Adipose tissue (tissue), 3 donors: ENCODE data around the gene SUMF1. TPM values are rescaled to one million over a fixed set of nuclear protein-coding genes. Genes with fewer than 3 reads are reported as not detected.

Experiments used
- H3K27ac ChIP-seq: one replicate; pipeline ENCODE4 v1.5.1; 2013; ENCODE audit warnings: low read depth, low read length
- WGBS, 3 donors: extraction: QIAGEN DNeasy Blood & Tissue Kit; methylation state at CpG; one replicate each; pipeline ENCODE4 v1.1.7; 2013; 5-methylcytosine and 5-hydroxymethylcytosine counted together
- polyA plus RNA-seq, 3 donors: library from polyadenylated mRNA; stranded (reverse); fragments of 200-250 nt; gene quantifications; one replicate each; pipeline ENCODE4 v1.2.3, GENCODE V29; 2013
- donor health status: healthy with polysubstance abuse.
- donor health status: Bipolar disorder and iron deficiency.
- donor health status: healthy.

The SUMF1 gene
- polyA plus RNA-seq, 3 donors: 11.5 to 19.7 (median 16.5) TPM

GRCh38 chr3:4426261-4426781 is 40.7 kb downstream of the SUMF1 start:
- WGBS, 3 donors: 75 to 83% (median 80%) methylated on average over 3 of the region's 3 CpGs
- H3K27ac ChIP-seq: no peak overlapping the region

- 69 to 89% (median 89%) methylated on average over 4 of the region's 4 CpGs for WGBS, 3 donors
- no peak overlapping the region for H3K27ac ChIP-seq
These were observed 41.4 kb downstream of the SUMF1 start for GRCh38 chr3:4425707-4426106.

- H3K27ac ChIP-seq: no peak overlapping the region
These were observed 42.0 kb downstream of the SUMF1 start for GRCh38 chr3:4425055-4425454.

- WGBS, 3 donors: 75 to 94% (median 75%) methylated on average over 2 of the region's 2 CpGs
- no peak overlapping the region for H3K27ac ChIP-seq
These were observed 45.9 kb downstream of the SUMF1 start for GRCh38 chr3:4421121-4421520.

- 94 to 100% (median 98%) methylated on average over 1 of the region's 1 CpG for whole genome bisulfite sequencing, 3 donors
These were observed 47.1 kb downstream of the SUMF1 start for GRCh38 chr3:4419920-4420319.

GRCh38 chr3:4419386-4419785 is 47.7 kb downstream of the SUMF1 start:
- H3K27ac ChIP-seq: no peak overlapping the region
- WGBS, 3 donors: 89 to 90% (median 90%) methylated on average over 3 of the region's 3 CpGs

More at GRCh38 chr3:4419920-4420319, 47.1 kb downstream of the SUMF1 start:
- no peak overlapping the region for H3K27ac ChIP-seq

- no peak overlapping the region for H3K27ac ChIP-seq
- 74 to 82% (median 82%) methylated on average over 4 of the region's 4 CpGs for WGBS, 3 donors
These were observed 48.9 kb downstream of the SUMF1 start for GRCh38 chr3:4418156-4418555.

GRCh38 chr3:4417449-4417848 is 49.6 kb downstream of the SUMF1 start:
- H3K27ac ChIP-seq: no peak overlapping the region
- WGBS, 3 donors: 62 to 86% (median 70%) methylated on average over 1 of the region's 1 CpG

- no peak overlapping the region for H3K27ac ChIP-seq
- WGBS, 3 donors: 71 to 90% (median 82%) methylated on average over 6 of the region's 6 CpGs
These were observed 50.1 kb downstream of the SUMF1 start for GRCh38 chr3:4416961-4417360.

GRCh38 chr3:4416427-4416945 is 50.6 kb downstream of the SUMF1 start:
- H3K27ac ChIP-seq: no peak overlapping the region

GRCh38 chr3:4413467-4413866 is 53.6 kb downstream of the SUMF1 start:
- no peak overlapping the region for H3K27ac ChIP-seq
- 90 to 100% (median 93%) methylated on average over 1 of the region's 1 CpG for WGBS, 3 donors

More at GRCh38 chr3:4416427-4416945, 50.6 kb downstream of the SUMF1 start:
- 73 to 90% (median 88%) methylated on average over 5 of the region's 5 CpGs for WGBS, 3 donors

- H3K27ac ChIP-seq: no peak overlapping the region
- WGBS, 3 donors: 94 to 96% (median 94%) methylated on average over 1 of the region's 1 CpG
These were observed 55.2 kb downstream of the SUMF1 start for GRCh38 chr3:4411833-4412232.

GRCh38 chr3:4411236-4411635 is 55.8 kb downstream of the SUMF1 start:
- 95 to 100% (median 96%) methylated on average over 1 of the region's 1 CpG for WGBS, 3 donors
- no peak overlapping the region for H3K27ac ChIP-seq

- H3K27ac ChIP-seq: no peak overlapping the region
- 83 to 92% (median 88%) methylated on average over 4 of the region's 4 CpGs for WGBS, 3 donors
These were observed 56.5 kb downstream of the SUMF1 start for GRCh38 chr3:4410606-4411005.

GRCh38 chr3:4409971-4410573 is 57.0 kb downstream of the SUMF1 start:
- H3K27ac ChIP-seq: no peak overlapping the region
- WGBS, 3 donors: 19 to 24% (median 20%) methylated on average over 1 of the region's 1 CpG

GRCh38 chr3:4409415-4409814 is 57.7 kb downstream of the SUMF1 start:
- H3K27ac ChIP-seq: no peak overlapping the region
- WGBS, 3 donors: 73 to 84% (median 74%) methylated on average over 4 of the region's 4 CpGs

GRCh38 chr3:4408958-4409357 is 58.1 kb downstream of the SUMF1 start:
- no peak overlapping the region for H3K27ac ChIP-seq

- H3K27ac ChIP-seq: no peak overlapping the region
- 46 to 86% (median 82%) methylated on average over 2 of the region's 2 CpGs for WGBS, 3 donors
These were observed 59.1 kb downstream of the SUMF1 start for GRCh38 chr3:4407941-4408340.

- WGBS, 3 donors: 26 to 81% (median 69%) methylated on average over 4 of the region's 4 CpGs
These were observed 60.1 kb downstream of the SUMF1 start for GRCh38 chr3:4406746-4407568.

More at GRCh38 chr3:4406746-4407568, 60.1 kb downstream of the SUMF1 start:
- no peak overlapping the region for H3K27ac ChIP-seq
